Body of pancreas (tissue), 4 donors: ENCODE measurements around the gene RTCB.

Source experiments
- CTCF ChIP-seq, 7 experiments: fragments of 450-650 bp in 4 of 7; fragments of 200-600 bp in 3 of 7; sonication (generic) in 3 of 7; IDR thresholded peaks; one replicate each; pipeline ENCODE4 v1.5.1; 2016 to 2019; ENCODE audit warnings: antibody characterized with exemption in 7 of 7
- POLR2A ChIP-seq, 3 donors: fragments of 450-650 bp; IDR thresholded peaks; one replicate each; pipeline ENCODE4 v1.6.1; 2016; ENCODE audit warnings: antibody characterized with exemption in 3 of 3, mild to moderate bottlenecking in 2 of 3

- no peak for TF ChIP-seq CTCF (IDR thresholded peaks at IDR 0.05)
- TF ChIP-seq POLR2A (IDR thresholded peaks at IDR 0.05) = no peak
Measured at GRCh38 chr22:32407312-32407711, 4.7 kb downstream of the RTCB start.
